Dedifferentiated amniotic fluid mesenchymal stem cell (primary cell): ENCODE measurements around the gene DRAP1.
"Not testable (repeated sequence)": the region's sequence is repeated elsewhere in the genome, so short reads cannot be mapped to it uniquely, and the experiment has no call there.

Experiments used
- DNase-seq: peaks from one replicate; pipeline ENCODE4 v3.0.0-alpha.2; 2016; ENCODE audit errors: extremely low spot score

Gene DRAP1

GRCh38 chr11:65931773-65932557, 12.7 kb downstream of the DRAP1 start:
- DNase-seq = no peak

DNA sequence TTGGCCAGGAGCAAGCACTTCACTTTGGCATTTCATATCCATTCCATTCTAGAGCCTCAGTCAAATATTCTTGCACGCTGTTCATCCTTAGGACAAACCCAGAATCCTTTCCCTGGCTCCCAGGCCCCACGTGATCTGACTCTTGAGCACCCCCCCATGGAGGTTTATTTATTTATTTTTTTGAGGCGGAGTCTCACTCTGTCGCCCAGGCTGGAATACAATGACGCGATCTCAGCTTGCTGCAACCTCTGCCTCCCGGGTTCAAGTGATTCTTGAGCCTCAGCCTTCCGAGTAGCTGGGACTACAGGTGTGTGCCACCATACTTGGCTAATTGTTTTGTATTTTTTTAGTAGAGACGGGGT, 13.3 kb downstream of the DRAP1 start:
- DNase-seq = no peak

DNA sequence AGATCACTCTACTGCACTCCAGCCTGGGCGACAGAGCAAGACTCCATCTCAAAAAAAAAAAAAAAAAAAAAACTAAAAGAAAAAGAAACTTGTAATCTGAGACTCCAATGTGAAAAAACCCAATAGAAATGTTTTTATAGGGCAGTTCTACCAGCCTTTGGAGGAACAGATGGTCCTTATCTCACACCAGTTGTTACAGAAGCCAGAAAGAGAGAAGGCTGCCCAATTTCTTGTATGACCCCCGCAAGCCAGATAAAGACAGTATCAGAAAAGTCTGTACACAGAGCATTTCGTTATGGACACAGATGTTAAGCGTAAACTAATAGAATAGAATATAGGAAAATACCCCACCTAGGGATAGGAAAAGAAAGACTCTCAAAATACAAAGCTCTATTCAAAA, 14.8 kb downstream of the DRAP1 start:
- DNase-seq = no peak

- no peak for DNase-seq
Measured at GRCh38 chr11:65937766-65938165, 18.5 kb downstream of the DRAP1 start.

- DNase-seq = no peak
Measured at GRCh38 chr11:65941720-65942310, 22.6 kb downstream of the DRAP1 start.

GRCh38 chr11:65942531-65942930, 23.3 kb downstream of the DRAP1 start:
- DNase-seq = no peak

DNA sequence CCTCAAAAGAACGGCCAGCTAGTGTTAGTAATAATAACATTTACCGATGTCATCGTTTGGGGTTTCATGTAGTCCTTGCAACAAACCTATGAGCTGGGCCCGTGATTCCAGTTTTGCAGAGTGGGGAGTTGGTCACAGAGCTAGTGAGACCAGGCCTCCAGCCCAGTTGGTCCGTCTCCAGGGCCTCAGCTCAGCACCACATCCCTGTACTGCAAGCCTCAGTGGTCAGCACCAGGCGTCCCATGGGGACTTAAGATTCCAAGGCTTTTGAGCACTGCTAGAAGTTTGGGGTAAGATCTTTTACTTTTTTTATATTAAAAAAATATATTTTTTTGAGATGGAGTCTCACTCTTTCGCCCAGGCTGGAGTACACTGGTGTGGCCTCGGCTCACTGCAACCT, 25.0 kb downstream of the DRAP1 start:
- no peak for DNase-seq

- no peak for DNase-seq
Measured at GRCh38 chr11:65944767-65945166, 25.5 kb downstream of the DRAP1 start.

GRCh38 chr11:65945430-65945911, 26.2 kb downstream of the DRAP1 start, which contains the start of gene TSGA10IP:
TSGA10IP (plus strand) TSS chr11:65945480; CDS start chr11:65945676, 196 bp downstream.
- DNase-seq = no peak

DNA sequence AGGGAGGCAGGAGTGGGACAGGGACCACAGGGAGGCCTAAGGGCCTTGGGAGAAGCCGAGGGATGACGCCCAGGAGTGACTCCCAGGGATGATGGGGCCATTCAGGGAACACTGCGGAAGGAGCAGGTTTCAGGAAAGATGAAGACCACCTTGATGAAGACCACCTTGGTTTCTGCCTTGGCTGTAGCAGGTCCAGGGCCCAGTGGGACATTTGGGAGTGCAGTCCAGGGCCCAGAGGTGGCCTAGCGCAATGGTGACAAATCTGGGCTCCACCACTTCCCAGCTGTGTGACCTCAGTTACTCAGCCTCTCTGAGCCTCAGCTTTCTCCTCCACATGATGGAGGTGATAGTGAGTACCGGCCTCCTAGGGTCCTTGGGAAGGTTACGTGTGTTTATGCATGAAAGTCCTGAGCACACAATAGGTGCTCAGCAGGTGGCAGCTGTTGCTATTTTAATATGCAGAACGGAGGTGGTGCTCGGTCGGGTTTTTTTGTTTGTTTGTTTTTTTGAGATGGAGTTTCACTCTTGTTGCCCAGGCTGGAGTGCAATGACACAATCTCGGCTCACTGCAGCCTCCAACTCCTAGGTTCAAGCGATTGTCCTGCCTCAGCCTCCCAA, 26.8 kb downstream of the DRAP1 start:
- no peak for DNase-seq

DNA sequence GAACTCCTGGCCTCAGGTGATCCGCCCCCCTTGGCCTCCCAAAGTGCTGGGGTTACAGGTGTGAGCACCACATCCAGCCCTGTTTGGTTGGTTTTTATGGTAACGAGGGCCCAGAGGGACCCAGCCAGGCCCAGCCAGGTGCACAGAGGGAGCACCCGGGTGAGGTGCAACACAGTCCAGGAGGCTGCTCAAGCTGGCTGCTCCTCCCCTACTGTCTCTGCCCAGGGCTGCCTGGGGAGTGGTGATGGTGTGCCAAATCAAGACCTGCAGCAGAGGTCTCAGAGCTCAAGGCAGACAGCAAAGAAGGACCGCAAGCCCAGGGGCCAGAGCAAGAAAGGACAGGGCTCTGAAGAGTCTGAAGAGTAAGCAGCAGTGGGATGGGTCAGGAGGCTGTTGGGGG, 27.4 kb downstream of the DRAP1 start:
- no peak for DNase-seq

DNA sequence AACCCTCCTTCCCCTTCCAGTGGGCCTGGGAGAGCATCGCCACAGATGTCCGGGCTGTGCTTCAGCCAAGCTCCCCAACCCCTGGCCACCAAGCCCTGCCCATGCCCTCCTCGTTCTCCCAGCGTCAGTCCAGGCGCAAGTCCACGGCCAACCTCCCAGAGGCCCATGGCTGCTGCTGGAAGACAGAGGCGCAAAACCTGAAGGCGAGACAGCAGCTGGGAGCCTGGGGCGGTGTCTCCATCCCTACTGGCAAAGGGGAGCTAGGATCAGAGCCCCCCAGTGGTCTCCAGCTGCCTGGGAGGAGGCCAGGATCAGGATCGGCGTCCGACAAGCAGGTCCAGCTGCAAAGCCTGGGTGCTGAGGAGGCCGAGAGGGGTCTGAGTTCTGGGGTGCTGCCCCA, 27.9 kb downstream of the DRAP1 start:
- no peak for DNase-seq

DNA sequence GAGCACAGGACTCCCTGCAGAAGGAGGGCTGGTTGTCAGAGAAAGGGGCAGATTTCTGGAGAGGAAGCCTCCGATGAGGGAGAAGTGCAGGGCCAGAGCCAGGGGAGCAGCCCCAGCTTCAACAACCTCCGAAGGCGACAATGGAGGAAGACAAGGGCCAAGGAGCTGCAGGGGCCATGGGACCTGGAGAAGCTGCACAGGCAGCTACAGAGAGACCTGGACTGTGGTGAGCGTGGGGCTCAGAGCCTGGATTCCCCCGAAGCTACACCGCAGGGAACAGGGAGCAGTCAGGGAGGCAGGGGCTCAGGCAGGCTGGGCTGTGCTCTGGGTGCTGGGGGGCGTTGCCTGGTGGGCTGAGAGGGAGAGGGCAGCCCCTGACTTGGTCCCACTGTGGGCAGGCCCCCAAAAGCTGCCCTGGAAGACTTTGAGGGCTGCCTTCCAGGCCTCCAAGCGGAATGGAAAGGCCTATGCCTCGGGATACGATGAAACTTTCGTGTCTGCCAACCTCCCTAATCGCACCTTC, 28.4 kb downstream of the DRAP1 start:
- no peak for DNase-seq

DNA sequence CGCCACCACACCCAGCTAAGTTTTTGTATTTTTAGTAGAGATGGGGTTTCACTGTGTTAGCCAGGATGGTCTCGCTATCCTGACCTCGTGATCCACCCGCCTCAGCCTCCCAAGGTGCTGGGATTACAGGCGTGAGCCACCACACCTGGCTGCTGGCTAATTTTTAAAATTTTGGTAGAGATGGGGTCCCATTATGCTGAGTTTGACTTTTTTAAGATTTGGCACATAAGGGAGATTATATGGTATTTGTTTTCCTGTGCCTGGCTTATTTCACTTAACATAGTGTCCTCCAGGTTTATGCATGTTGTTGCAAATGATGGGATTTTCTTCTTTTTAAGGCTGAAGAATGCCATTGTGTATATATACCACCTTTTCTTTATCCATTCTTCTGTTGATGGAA, 31.5 kb downstream of the DRAP1 start:
- not testable (repeated sequence) for DNase-seq

DNA sequence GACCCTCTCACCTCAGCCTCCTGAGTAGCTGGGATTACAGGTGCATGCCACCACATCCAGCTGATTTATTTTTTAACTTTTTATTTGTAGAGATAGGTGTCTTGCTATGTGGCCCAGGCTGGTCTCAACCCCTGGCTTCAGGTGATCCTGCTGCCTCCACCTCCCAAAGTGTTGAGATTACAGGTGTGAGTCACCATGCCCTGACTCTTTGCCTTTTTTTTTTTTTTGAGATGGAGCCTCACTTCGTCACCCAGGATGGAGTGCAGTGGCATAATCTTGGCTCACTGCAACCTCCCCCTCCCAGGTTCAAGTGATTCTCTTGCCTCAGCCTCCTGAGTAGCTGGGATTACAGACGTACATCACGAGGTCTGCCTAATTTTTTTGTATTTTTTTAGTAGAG, 32.4 kb downstream of the DRAP1 start:
- DNase-seq = not testable (repeated sequence)

GRCh38 chr11:65952052-65952521, 32.9 kb downstream of the DRAP1 start:
- no peak for DNase-seq

GRCh38 chr11:65953471-65953870, 34.2 kb downstream of the DRAP1 start:
- no peak for DNase-seq

GRCh38 chr11:65954771-65955170, 35.5 kb downstream of the DRAP1 start:
- no peak for DNase-seq

DNA sequence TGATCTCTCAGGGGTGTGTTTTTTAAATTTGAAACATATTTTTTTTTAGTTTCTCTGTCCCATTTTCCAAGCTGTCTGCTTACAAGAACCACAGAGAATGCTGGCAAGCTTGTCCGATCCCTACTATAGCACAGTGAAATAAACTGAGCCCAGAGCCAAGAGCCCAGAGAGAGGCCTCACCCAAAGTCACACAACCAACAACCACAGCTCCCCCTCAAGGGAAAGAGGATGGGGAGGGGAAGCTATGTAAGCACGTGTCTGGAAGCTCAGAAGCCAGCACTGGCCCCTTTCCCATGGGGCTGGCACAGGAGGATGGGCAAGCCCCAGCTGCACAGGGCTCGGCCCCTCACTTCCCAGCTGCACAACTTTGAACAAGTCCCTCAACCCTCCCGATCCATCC, 39.1 kb downstream of the DRAP1 start:
- no peak for DNase-seq

- no peak for DNase-seq
Measured at GRCh38 chr11:65958774-65959420, 39.7 kb downstream of the DRAP1 start.

GRCh38 chr11:65960824-65961266, 41.6 kb downstream of the DRAP1 start:
- DNase-seq = no peak
